ENCODE measurements around the gene TMEM203.

DNA sequence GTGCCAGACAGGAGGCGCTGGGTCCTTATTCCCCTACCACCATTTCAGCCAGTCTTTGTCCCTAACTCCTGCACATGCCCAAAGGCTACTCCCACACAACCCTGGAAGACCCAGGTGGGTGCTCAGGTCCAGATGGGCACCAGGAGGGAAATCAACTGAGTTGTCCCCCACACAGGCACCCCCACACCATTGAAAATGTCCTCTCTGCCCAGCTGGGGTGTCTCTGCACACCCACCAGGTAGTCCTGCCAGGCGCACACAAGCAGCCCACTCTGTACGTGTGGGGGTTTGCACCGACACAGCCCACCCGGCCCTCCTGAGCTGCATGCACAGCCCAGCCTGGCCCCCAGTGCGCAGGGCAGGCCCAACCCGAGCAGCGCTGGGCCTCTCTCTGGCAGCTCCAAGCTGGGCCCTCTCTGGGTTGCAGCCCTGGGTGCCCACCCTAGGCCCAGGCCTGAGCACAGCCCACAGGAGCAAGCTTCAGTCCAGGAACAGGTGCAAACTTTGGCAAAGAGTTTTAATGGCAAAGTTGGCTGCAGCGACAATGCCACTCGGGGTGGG is 14.4 kb upstream of the TMEM203 start:
- TF ChIP-seq, protein P1, sequence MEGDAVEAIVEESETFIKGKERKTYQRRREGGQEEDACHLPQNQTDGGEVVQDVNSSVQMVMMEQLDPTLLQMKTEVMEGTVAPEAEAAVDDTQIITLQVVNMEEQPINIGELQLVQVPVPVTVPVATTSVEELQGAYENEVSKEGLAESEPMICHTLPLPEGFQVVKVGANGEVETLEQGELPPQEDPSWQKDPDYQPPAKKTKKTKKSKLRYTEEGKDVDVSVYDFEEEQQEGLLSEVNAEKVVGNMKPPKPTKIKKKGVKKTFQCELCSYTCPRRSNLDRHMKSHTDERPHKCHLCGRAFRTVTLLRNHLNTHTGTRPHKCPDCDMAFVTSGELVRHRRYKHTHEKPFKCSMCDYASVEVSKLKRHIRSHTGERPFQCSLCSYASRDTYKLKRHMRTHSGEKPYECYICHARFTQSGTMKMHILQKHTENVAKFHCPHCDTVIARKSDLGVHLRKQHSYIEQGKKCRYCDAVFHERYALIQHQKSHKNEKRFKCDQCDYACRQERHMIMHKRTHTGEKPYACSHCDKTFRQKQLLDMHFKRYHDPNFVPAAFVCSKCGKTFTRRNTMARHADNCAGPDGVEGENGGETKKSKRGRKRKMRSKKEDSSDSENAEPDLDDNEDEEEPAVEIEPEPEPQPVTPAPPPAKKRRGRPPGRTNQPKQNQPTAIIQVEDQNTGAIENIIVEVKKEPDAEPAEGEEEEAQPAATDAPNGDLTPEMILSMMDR (optimal IDR thresholded peaks at IDR 0.05 in 1 of 3, IDR thresholded peaks at IDR 0.05 in 1 of 3, conservative IDR thresholded peaks at IDR 0.05 in 1 of 3; ENCODE audit: extremely low read depth in 1 of 3, insufficient read depth in 2 of 3, low read length in 3 of 3) = no peak
- no peak for TF ChIP-seq EZH2 (IDR thresholded peaks at IDR 0.05; ENCODE audit: low read length)

All from keratinocyte (primary cell).